OCI-LY1 (cell line): Measurements from ENCODE around the gene SCPEP1.

Experiments used
- H2AFZ ChIP-seq: fragments of 200-600 bp; sonication (generic), shearing (Covaris generic); 2 replicates; pipeline ENCODE4 v1.6.0; 2014; ENCODE audit warnings: antibody characterized with exemption, mild to moderate bottlenecking, low read length
- H3F3A ChIP-seq: fragments of 200-600 bp; sonication (generic), shearing (Covaris generic); 2 replicates; pipeline ENCODE4 v1.6.0; 2014; ENCODE audit warnings: mild to moderate bottlenecking, antibody characterized with exemption, low read length, moderate library complexity; ENCODE audit not compliant: insufficient read depth
- H3K27ac ChIP-seq: fragments of 200-600 bp; sonication (generic); 2 replicates; pipeline ENCODE4 v1.5.1; 2014; ENCODE audit warnings: low read length, mixed run types, mild to moderate bottlenecking, low read depth; ENCODE audit not compliant: poor library complexity, severe bottlenecking
- H3K27me3 ChIP-seq: fragments of 200-600 bp; sonication (generic); 2 replicates; pipeline ENCODE4 v1.6.0; 2014; ENCODE audit warnings: antibody characterized with exemption, mild to moderate bottlenecking, low read length, moderate library complexity; ENCODE audit not compliant: insufficient read depth
- H3K36me3 ChIP-seq: fragments of 200-600 bp; sonication (generic); 2 replicates; pipeline ENCODE4 v1.6.1; 2014; ENCODE audit warnings: mild to moderate bottlenecking, antibody characterized with exemption, low read length, moderate library complexity, mixed read lengths; ENCODE audit not compliant: insufficient read depth
- H3K4me1 ChIP-seq: fragments of 200-600 bp; sonication (generic); 2 replicates; pipeline ENCODE4 v1.5.1; 2014; ENCODE audit warnings: mild to moderate bottlenecking, low read length, moderate library complexity; ENCODE audit not compliant: insufficient read depth, severe bottlenecking
- H3K4me2 ChIP-seq: fragments of 200-600 bp; sonication (generic), shearing (Covaris generic); 2 replicates; pipeline ENCODE4 v1.6.1; 2014; ENCODE audit warnings: low read length
- H3K4me3 ChIP-seq: fragments of 200-600 bp; sonication (generic); 2 replicates; pipeline ENCODE4 v1.5.1; 2014; ENCODE audit warnings: low read length, low read depth, mild to moderate bottlenecking, mixed read lengths; ENCODE audit not compliant: poor library complexity, severe bottlenecking
- H3K79me2 ChIP-seq: fragments of 200-600 bp; shearing (Covaris generic); 2 replicates; pipeline ENCODE4 v1.6.1; 2016; ENCODE audit warnings: mixed run types, low read length, mixed read lengths; ENCODE audit not compliant: insufficient read depth
- H3K9ac ChIP-seq: fragments of 200-600 bp; sonication (generic), shearing (Covaris generic); 2 replicates; pipeline ENCODE4 v1.6.1; 2014; ENCODE audit warnings: mild to moderate bottlenecking, low read length, mixed read lengths
- H3K9me2 ChIP-seq: fragments of 200-600 bp; sonication (generic), shearing (Covaris generic); 2 replicates; pipeline ENCODE4 v1.6.1; 2014; ENCODE audit warnings: low read depth, mild to moderate bottlenecking, low read length, mixed read lengths
- H3K9me3 ChIP-seq: fragments of 200-600 bp; shearing (Covaris generic); 2 replicates; pipeline ENCODE4 v1.6.1; 2014; ENCODE audit warnings: low read length, mixed read lengths
- H4K20me1 ChIP-seq: fragments of 200-600 bp; sonication (generic), shearing (Covaris generic); 2 replicates; pipeline ENCODE4 v1.6.0; 2016; ENCODE audit warnings: mild to moderate bottlenecking, low read length; ENCODE audit not compliant: insufficient read depth
- CTCF ChIP-seq: fragments of 200-600 bp; sonication (generic), shearing (Covaris generic); IDR thresholded peaks from 2 replicates; pipeline ENCODE4 v1.5.1; 2017; ENCODE audit warnings: mild to moderate bottlenecking, antibody characterized with exemption, low read length, moderate library complexity, mixed read lengths
- EZH2 ChIP-seq: fragments of 200-600 bp; sonication (generic), shearing (Covaris generic); IDR thresholded peaks from 2 replicates; pipeline ENCODE4 v1.8.0; 2017; ENCODE audit warnings: borderline replicate concordance, mixed run types, mild to moderate bottlenecking, antibody characterized with exemption, low read length, moderate library complexity, mixed read lengths

SCPEP1 gene

GRCh38 chr17:57025876-57026275 is 47.9 kb downstream of the SCPEP1 start:
- Histone ChIP-seq H3K4me3 (no peak overlapping the region), H3K9me3 (peaks cover 18% of the 10 kb centered on the region; the same call in 1 of the 2 replicates)

DNA sequence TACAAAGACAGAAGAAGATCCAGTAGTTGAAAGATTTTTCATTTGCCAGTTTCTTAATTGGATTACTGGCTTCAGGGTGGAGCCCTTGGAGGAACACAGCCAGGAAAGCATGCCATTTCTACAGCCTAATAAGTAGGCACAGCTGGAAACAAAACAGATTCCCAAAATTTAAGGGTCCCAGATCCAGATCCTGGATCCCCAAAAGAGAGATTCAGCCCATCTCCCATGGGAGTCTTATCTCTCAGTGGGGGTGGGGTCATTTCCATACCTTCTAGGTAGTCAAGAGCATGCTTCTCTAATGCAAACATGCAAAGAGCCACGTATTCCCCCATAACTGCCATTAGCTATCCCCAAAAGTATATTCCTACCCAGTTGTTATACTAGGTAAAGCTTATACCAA is 49.9 kb downstream of the SCPEP1 start:
- H3F3A ChIP-seq, result no peaks in the 10 kb centered on the region
- no peak overlapping the region for H2AFZ ChIP-seq
- no peak overlapping the region for H3K9ac ChIP-seq
- TF ChIP-seq CTCF (no peak), EZH2 (no peak)
- H3K4me3 ChIP-seq, result no peak overlapping the region
- H3K36me3 ChIP-seq, result no peaks in the 10 kb centered on the region
- no peaks in the 10 kb centered on the region; the same call in 1 of the 2 replicates for H3K27me3 ChIP-seq
- no peaks in the 10 kb centered on the region for H3K79me2 ChIP-seq
- peaks cover 18% of the 10 kb centered on the region; the same call in 1 of the 2 replicates for H3K9me3 ChIP-seq
- no peaks in the 10 kb centered on the region for H3K4me1 ChIP-seq
- H3K9me2 ChIP-seq, result no peaks in the 10 kb centered on the region
- no peaks in the 10 kb centered on the region for H4K20me1 ChIP-seq
- H3K27ac ChIP-seq, result no peak overlapping the region
- no peak overlapping the region for H3K4me2 ChIP-seq

More at GRCh38 chr17:57025876-57026275, 47.9 kb downstream of the SCPEP1 start:
- H2AFZ ChIP-seq, result no peak overlapping the region
- no peak overlapping the region for H3K4me2 ChIP-seq
- H3K27ac ChIP-seq, result no peak overlapping the region
- H3F3A ChIP-seq, result no peaks in the 10 kb centered on the region
- no peaks in the 10 kb centered on the region for H3K4me1 ChIP-seq
- no peaks in the 10 kb centered on the region for H3K9me2 ChIP-seq
- H3K9ac ChIP-seq, result no peak overlapping the region
- H3K27me3 ChIP-seq, result no peaks in the 10 kb centered on the region; the same call in 1 of the 2 replicates
- H4K20me1 ChIP-seq, result no peaks in the 10 kb centered on the region
- no peaks in the 10 kb centered on the region for H3K79me2 ChIP-seq
- H3K36me3 ChIP-seq, result no peaks in the 10 kb centered on the region
- TF ChIP-seq CTCF (no peak), EZH2 (no peak)

GRCh38 chr17:57032343-57032742 is 54.4 kb downstream of the SCPEP1 start:
- no peaks in the 10 kb centered on the region for H3K36me3 ChIP-seq
- peaks cover 8% of the 10 kb centered on the region; the same call in 1 of the 2 replicates for H3K9me3 ChIP-seq
- no peaks in the 10 kb centered on the region for H4K20me1 ChIP-seq
- no peaks in the 10 kb centered on the region; the same call in 1 of the 2 replicates for H3K27me3 ChIP-seq
- H3K4me3 ChIP-seq, result no peak overlapping the region
- no peak overlapping the region for H2AFZ ChIP-seq
- no peak overlapping the region for H3K27ac ChIP-seq
- TF ChIP-seq CTCF, result no peak
- no peak for TF ChIP-seq EZH2
- H3K9ac ChIP-seq, result no peak overlapping the region
- H3K79me2 ChIP-seq, result no peaks in the 10 kb centered on the region
- H3K4me1 ChIP-seq, result no peaks in the 10 kb centered on the region
- H3K9me2 ChIP-seq, result no peaks in the 10 kb centered on the region
- H3K4me2 ChIP-seq, result no peak overlapping the region
- H3F3A ChIP-seq, result no peaks in the 10 kb centered on the region
